ENCODE measurements around the gene ADGRB3. TPM values are rescaled to one million over a fixed set of nuclear protein-coding genes. Genes with fewer than 3 reads are reported as not detected.

ADGRB3 gene
- total RNA-seq, 4 donors from 2014 or later = 3.9 to 9.8 (median 7.2) TPM

DNA sequence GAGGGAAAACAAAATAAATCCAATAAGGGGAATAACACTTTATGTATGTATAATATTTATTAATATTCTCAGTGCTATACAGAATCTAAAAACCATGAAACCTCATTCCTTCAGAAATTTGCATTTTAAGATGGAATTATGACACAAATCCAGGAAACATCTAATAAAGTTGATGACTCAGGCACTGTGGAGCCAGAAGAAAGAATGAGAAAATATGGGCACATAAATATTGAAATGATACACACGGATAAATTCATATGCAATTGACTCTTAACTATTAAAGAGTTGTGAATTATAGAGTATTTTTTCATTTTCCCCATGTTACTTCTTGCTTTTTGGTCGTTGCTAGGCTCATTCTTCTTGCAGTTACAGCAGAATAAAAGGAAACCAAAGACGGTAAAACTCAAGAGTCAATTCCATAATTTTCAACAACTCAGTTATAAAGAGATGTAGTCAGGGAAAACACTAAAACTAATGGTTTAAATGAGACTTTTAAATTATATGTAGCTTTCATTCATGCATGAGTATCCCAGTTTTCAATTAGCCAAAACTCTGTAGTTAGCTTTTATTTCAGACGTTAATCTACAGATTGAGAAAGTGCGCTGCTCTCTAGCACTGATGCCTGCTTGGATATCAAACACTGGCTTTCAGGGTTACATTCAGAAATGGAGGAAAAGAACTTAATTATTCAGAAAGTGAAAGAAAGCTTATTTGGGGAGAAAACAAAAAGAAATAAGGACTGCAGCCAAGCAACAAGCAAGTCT is 95.4 kb downstream of the ADGRB3 start:
- ATAC-seq = no peak
- WGBS, 2 donors (ENCODE audit: low coverage in 1 of 2) = 54 to 74% methylated on average over 5 of the region's 5 CpGs

GRCh38 chr6:68732423-68732822 is 97.3 kb downstream of the ADGRB3 start:
- 85 to 88% methylated on average over 5 of the region's 5 CpGs for WGBS, 2 donors (ENCODE audit: low coverage in 1 of 2)
- H3K27ac ChIP-seq = no peak overlapping the region
- H3K9me3 ChIP-seq = no peaks in the 10 kb centered on the region
- no peak for ATAC-seq
- no peak for TF ChIP-seq EP300 (IDR thresholded peaks at IDR 0.05)
- TF ChIP-seq POLR2A (IDR thresholded peaks at IDR 0.05) = no peak
- no peak for TF ChIP-seq CTCF (IDR thresholded peaks at IDR 0.05)
- H3K4me3 ChIP-seq = no peak overlapping the region
- H3K36me3 ChIP-seq = no peaks in the 10 kb centered on the region
- no peaks in the 10 kb centered on the region for H3K27me3 ChIP-seq
- no peaks in the 10 kb centered on the region for H3K4me1 ChIP-seq

More for the DNA sequence above, 95.4 kb downstream of the ADGRB3 start:
- H3K36me3 ChIP-seq = no peaks in the 10 kb centered on the region
- TF ChIP-seq POLR2A (IDR thresholded peaks at IDR 0.05) (no peak), EP300 (IDR thresholded peaks at IDR 0.05) (no peak), POLR2AphosphoS5 (IDR thresholded peaks at IDR 0.05) (no peak), CTCF (IDR thresholded peaks at IDR 0.05) (no peak)
- H3K27ac ChIP-seq = no peak overlapping the region
- H3K4me3 ChIP-seq = no peak overlapping the region
- no peaks in the 10 kb centered on the region for H3K4me1 ChIP-seq
- H3K9me3 ChIP-seq = no peaks in the 10 kb centered on the region
- H3K27me3 ChIP-seq = no peaks in the 10 kb centered on the region

GRCh38 chr6:68735866-68736265 is 100.8 kb downstream of the ADGRB3 start:
- Histone ChIP-seq H3K27me3 (no peaks in the 10 kb centered on the region), H3K9me3 (no peaks in the 10 kb centered on the region), H3K4me1 (no peaks in the 10 kb centered on the region), H3K4me3 (no peak overlapping the region), H3K27ac (no peak overlapping the region), H3K36me3 (no peaks in the 10 kb centered on the region)
- no peak for TF ChIP-seq POLR2AphosphoS5 (IDR thresholded peaks at IDR 0.05)
- TF ChIP-seq CTCF (IDR thresholded peaks at IDR 0.05) = no peak
- no peak for TF ChIP-seq EP300 (IDR thresholded peaks at IDR 0.05)
- no peak for TF ChIP-seq POLR2A (IDR thresholded peaks at IDR 0.05)
- ATAC-seq = no peak

- Histone ChIP-seq H3K4me3 (no peak overlapping the region), H3K27ac (no peak overlapping the region), H3K4me1 (no peaks in the 10 kb centered on the region), H3K9me3 (no peaks in the 10 kb centered on the region), H3K27me3 (no peaks in the 10 kb centered on the region), H3K36me3 (no peaks in the 10 kb centered on the region)
- no peak for ATAC-seq
- TF ChIP-seq POLR2A (IDR thresholded peaks at IDR 0.05) (no peak), POLR2AphosphoS5 (IDR thresholded peaks at IDR 0.05) (no peak), EP300 (IDR thresholded peaks at IDR 0.05) (no peak), CTCF (IDR thresholded peaks at IDR 0.05) (no peak)
Observed at GRCh38 chr6:68737061-68737460, 102.0 kb downstream of the ADGRB3 start.

DNA sequence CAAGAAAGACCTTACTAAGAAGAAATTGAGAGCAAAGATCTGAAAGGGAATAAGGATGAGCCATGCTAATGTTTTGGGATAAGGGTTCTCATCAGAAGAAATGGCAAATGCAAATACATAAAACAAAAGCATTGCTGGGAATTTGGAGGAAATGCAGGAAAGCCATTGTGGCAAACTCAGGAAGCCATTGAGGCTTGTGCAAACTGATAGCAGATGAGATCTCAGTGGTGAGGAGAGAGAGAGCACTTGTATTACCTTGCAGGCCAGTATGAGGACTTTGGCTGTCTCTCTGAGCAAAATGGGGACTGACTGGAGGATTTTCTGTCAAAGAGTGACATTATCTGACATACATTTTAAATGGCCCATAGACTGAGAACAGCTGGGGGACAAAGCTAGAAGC is 103.0 kb downstream of the ADGRB3 start:
- H3K27me3 ChIP-seq = no peaks in the 10 kb centered on the region
- H3K4me3 ChIP-seq = no peak overlapping the region
- TF ChIP-seq POLR2A (IDR thresholded peaks at IDR 0.05) = no peak
- no peak for TF ChIP-seq EP300 (IDR thresholded peaks at IDR 0.05)
- no peak for TF ChIP-seq CTCF (IDR thresholded peaks at IDR 0.05)
- TF ChIP-seq POLR2AphosphoS5 (IDR thresholded peaks at IDR 0.05) = no peak
- no peak for ATAC-seq
- H3K4me1 ChIP-seq = no peaks in the 10 kb centered on the region
- H3K36me3 ChIP-seq = no peaks in the 10 kb centered on the region
- H3K9me3 ChIP-seq = no peaks in the 10 kb centered on the region
- H3K27ac ChIP-seq = no peak overlapping the region
